Smooth muscle cell (in vitro differentiated cells): ENCODE data around the gene FUZ. TPM values are rescaled to one million over a fixed set of nuclear protein-coding genes. Genes with fewer than 3 reads are reported as not detected.

Experiments used
- DNase-seq: peaks from one replicate; lab custom pipeline; 2025; ENCODE audit not compliant: unreplicated experiment; lab: John Stamatoyannopoulos, UW
- H2AFZ ChIP-seq: fragments of 200-600 bp; sonication (generic); 2 replicates; pipeline ENCODE4 v1.6.0; 2016; ENCODE audit warnings: antibody characterized with exemption, low read depth, mild to moderate bottlenecking
- H3F3A ChIP-seq: fragments of 200-600 bp; sonication (generic); 2 replicates; pipeline ENCODE4 v1.6.0; 2017; ENCODE audit warnings: antibody characterized with exemption, low read depth
- H3K27ac ChIP-seq: fragments of 200-600 bp; sonication (generic); 2 replicates; pipeline ENCODE4 v1.5.1; 2016; ENCODE audit warnings: low read depth, mild to moderate bottlenecking
- H3K27me3 ChIP-seq: fragments of 200-600 bp; sonication (generic); 2 replicates; pipeline ENCODE4 v1.6.1; 2016; ENCODE audit warnings: low read depth, mild to moderate bottlenecking
- H3K36me3 ChIP-seq: fragments of 200-600 bp; sonication (generic); 2 replicates; pipeline ENCODE4 v1.5.1; 2016; ENCODE audit warnings: low read depth
- H3K4me1 ChIP-seq: fragments of 200-600 bp; sonication (generic); 2 replicates; pipeline ENCODE4 v1.5.1; 2016; ENCODE audit warnings: low read depth
- H3K4me2 ChIP-seq: fragments of 200-600 bp; sonication (generic); 2 replicates; pipeline ENCODE4 v1.6.0; 2016; ENCODE audit warnings: mild to moderate bottlenecking
- H3K4me3 ChIP-seq: fragments of 200-600 bp; sonication (generic); 2 replicates; pipeline ENCODE4 v1.5.1; 2016; ENCODE audit warnings: mild to moderate bottlenecking
- H3K79me2 ChIP-seq: fragments of 200-600 bp; sonication (generic); 2 replicates; pipeline ENCODE4 v1.6.0; 2016; ENCODE audit warnings: low read depth, mild to moderate bottlenecking
- H3K9ac ChIP-seq: fragments of 200-600 bp; sonication (generic); 2 replicates; pipeline ENCODE4 v1.6.0; 2016; ENCODE audit warnings: low read depth
- H3K9me3 ChIP-seq: fragments of 200-600 bp; sonication (generic); replicated peaks from 2 replicates; pipeline ENCODE4 v1.5.1; 2016; ENCODE audit warnings: low read depth
- H4K20me1 ChIP-seq: fragments of 200-600 bp; sonication (generic); 2 replicates; pipeline ENCODE4 v1.6.0; 2016; ENCODE audit warnings: low read depth
- WGBS: methylation state at CpG from one replicate; pipeline ENCODE4 v1.1.7; 2016; ENCODE audit warnings: low lambda C conversion rate; 5-methylcytosine and 5-hydroxymethylcytosine counted together
- polyA plus RNA-seq: library from polyadenylated mRNA; unstranded; fragments of >200 nt; fragmentation: Nextera tagmentation; extraction: Ambion mirVana; gene quantifications from 2 replicates; pipeline ENCODE4 v1.2.1, GENCODE V29; 2016
- total RNA-seq: library from RNA; depleted of rRNA; stranded (reverse); fragments of >200 nt; gene quantifications from 2 replicates; pipeline ENCODE4 v1.2.3, GENCODE V29; 2014
- TF ChIP-seq, protein P1 (sequence below): fragments of 200-600 bp; sonication (generic); IDR thresholded peaks from 2 replicates; pipeline ENCODE4 v1.5.1; 2017; ENCODE audit warnings: borderline replicate concordance, mild to moderate bottlenecking, antibody characterized with exemption; ENCODE audit not compliant: insufficient read depth, poor library complexity, severe bottlenecking

Gene FUZ
- total and polyA plus RNA-seq, 2 experiments from 2014 or later, result 16.2 to 18.3 TPM

DNA sequence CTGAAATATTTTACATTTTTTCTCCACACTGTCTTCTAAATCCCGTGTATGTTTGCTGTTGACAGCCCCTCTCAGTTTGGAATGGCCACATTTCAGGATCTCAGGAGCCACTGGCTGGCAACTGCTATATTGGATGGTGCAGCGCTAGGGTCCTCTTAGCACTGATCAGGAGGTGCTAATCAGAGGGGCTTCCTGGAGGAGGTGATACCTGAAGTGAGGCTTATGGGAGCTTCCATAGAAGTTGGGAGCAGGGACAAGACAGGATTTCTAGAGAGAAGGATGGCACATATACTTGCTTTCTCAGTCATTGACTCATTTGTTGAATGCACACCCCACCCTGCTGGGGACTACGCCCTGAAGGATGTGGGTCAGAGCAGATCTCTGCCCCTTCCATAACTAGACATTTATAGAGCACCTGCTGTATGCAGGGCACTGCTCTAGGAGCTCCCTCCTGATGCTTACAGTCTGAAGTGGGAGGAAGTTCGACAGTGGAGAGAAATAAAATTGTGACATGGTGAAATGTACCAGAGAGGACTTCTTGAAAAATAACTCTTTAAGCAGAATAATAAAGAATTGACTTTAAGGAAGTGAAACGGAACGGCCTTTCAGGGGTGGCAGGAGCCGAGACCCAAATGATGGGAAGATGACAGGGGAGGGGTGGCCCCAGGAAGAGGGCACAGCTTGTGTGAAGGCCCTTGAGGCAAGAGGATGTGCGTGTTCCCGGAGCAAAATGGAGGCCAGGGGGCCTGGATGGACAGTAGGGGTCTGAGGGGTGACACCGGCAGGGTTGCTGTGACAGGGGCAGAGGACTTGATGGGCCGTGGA lies 33.1 kb downstream of the FUZ start:
- Histone ChIP-seq H3K4me2 (no peak overlapping the region), H3K36me3 (peaks cover 8% of the 10 kb centered on the region), H3F3A (peaks cover 9% of the 10 kb centered on the region), H4K20me1 (peaks cover 62% of the 10 kb centered on the region), H3K4me3 (no peak overlapping the region), H3K27me3 (no peaks in the 10 kb centered on the region), H3K9me3 (no peaks in the 10 kb centered on the region), H3K4me1 (no peaks in the 10 kb centered on the region), H2AFZ (no peak overlapping the region), H3K79me2 (peaks cover 35% of the 10 kb centered on the region), H3K27ac (no peak overlapping the region), H3K9ac (no peak overlapping the region)
- 95% methylated on average over 11 of the region's 11 CpGs for WGBS
- DNase-seq, result no peak
- TF ChIP-seq, protein P1, sequence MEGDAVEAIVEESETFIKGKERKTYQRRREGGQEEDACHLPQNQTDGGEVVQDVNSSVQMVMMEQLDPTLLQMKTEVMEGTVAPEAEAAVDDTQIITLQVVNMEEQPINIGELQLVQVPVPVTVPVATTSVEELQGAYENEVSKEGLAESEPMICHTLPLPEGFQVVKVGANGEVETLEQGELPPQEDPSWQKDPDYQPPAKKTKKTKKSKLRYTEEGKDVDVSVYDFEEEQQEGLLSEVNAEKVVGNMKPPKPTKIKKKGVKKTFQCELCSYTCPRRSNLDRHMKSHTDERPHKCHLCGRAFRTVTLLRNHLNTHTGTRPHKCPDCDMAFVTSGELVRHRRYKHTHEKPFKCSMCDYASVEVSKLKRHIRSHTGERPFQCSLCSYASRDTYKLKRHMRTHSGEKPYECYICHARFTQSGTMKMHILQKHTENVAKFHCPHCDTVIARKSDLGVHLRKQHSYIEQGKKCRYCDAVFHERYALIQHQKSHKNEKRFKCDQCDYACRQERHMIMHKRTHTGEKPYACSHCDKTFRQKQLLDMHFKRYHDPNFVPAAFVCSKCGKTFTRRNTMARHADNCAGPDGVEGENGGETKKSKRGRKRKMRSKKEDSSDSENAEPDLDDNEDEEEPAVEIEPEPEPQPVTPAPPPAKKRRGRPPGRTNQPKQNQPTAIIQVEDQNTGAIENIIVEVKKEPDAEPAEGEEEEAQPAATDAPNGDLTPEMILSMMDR, result no peak

DNA sequence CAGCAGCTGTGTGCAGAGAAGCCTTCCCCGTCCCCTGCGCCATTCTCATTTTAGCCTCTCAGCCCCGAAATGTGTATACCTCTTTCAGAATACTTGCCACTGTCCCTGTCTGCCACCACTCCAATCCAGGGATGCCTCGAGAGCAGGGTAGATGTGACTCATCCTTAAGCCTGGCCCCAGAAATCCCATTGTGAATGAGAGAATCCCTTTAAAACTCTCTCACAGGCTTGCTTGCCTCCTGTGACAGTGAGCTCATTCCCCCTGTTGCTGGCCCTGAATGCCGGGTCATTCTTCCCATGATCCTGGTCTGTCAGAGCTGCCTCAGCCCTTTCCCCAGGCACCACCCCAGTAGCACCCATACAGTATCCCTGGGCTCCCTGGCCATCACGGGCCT lies 36.7 kb downstream of the FUZ start:
- H3K4me1 ChIP-seq, result no peaks in the 10 kb centered on the region
- WGBS, result 84% methylated on average over 6 of the region's 6 CpGs
- no peak overlapping the region for H3K4me2 ChIP-seq
- no peak overlapping the region for H3K9ac ChIP-seq
- H3F3A ChIP-seq, result no peaks in the 10 kb centered on the region
- H3K9me3 ChIP-seq, result no peaks in the 10 kb centered on the region
- TF ChIP-seq, protein P1, result no peak
- peaks cover 94% of the 10 kb centered on the region for H4K20me1 ChIP-seq
- H3K4me3 ChIP-seq, result no peak overlapping the region
- no peak overlapping the region for H2AFZ ChIP-seq
- no peak for DNase-seq
- H3K27ac ChIP-seq, result no peak overlapping the region
- H3K79me2 ChIP-seq, result peaks cover 64% of the 10 kb centered on the region
- no peaks in the 10 kb centered on the region for H3K36me3 ChIP-seq
- H3K27me3 ChIP-seq, result no peaks in the 10 kb centered on the region

DNA sequence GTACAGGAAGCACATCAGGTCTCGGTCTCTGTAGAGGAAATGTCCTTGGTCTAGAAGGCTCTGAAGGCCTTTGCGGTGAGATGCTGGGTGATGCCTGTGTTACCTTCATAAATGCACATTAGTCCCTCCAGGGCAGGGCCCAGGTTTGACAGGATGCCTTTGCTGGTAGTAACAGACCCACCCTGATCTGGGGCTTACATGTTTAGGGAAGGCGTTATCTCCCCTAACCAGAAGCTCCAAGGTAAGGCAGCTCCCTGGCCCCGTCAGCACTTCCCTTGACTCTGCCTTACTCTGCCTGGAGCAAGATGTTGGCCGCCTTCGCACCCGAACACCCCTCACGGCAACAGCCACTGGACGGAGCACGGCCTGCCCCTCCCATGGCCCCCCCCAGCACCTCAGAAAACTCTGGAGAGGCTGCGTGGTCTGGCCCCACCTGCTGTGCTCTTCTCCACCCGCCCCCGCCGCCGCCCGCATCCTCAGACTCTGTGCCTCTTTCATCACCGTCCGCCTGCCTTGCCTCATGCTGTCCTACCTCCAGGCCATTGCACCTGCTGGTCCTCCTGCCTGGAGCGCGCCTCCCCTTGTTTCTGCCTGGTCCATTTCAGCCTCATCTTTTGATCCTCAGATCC lies 37.2 kb downstream of the FUZ start:
- Histone ChIP-seq H3K4me1 (no peaks in the 10 kb centered on the region), H3K27ac (peak overlapping the region; percentile 38), H4K20me1 (peaks cover 90% of the 10 kb centered on the region), H3K9ac (no peak overlapping the region), H3K4me3 (no peak overlapping the region), H3F3A (no peaks in the 10 kb centered on the region), H3K4me2 (no peak overlapping the region), H3K36me3 (no peaks in the 10 kb centered on the region), H3K9me3 (no peaks in the 10 kb centered on the region), H3K27me3 (no peaks in the 10 kb centered on the region), H3K79me2 (peaks cover 68% of the 10 kb centered on the region), H2AFZ (no peak overlapping the region)
- TF ChIP-seq, protein P1, result no peak
- DNase-seq, result no peak
- 96% methylated on average over 14 of the region's 20 CpGs for WGBS
